Cardiac muscle cell (in vitro differentiated cells and primary cell): ENCODE measurements around the gene SLC35G6. TPM values are rescaled to one million over a fixed set of nuclear protein-coding genes. Genes with fewer than 3 reads are reported as not detected.
A peak's percentile ranks its signal among the peaks of the same experiment; 100 is the strongest.

Source experiments
- DNase-seq, 2 donors: peaks; one replicate each; pipeline versions ENCODE4 v3.0.0 to v3.0.0-alpha.2; 2010 to 2017; ENCODE audit warnings: low read depth in 1 of 2, low spot score in 1 of 2
- H3K27ac ChIP-seq: fragments of 200-600 bp; sonication (generic); 2 replicates; pipeline ENCODE4 v1.5.1; 2016
- H3K27me3 ChIP-seq: fragments of 200-600 bp; sonication (generic); 2 replicates; pipeline ENCODE4 v1.6.0; 2016; ENCODE audit warnings: control low read depth
- H3K36me3 ChIP-seq: fragments of 200-600 bp; sonication (generic); 2 replicates; pipeline ENCODE4 v1.5.1; 2016; ENCODE audit warnings: control low read depth
- H3K4me1 ChIP-seq: fragments of 200-600 bp; sonication (generic); 2 replicates; pipeline ENCODE4 v1.8.1; 2017; ENCODE audit warnings: low read depth, mild to moderate bottlenecking, mixed run types
- H3K4me3 ChIP-seq: fragments of 200-600 bp; sonication (generic); 2 replicates; pipeline ENCODE4 v1.5.1; 2016; ENCODE audit warnings: mild to moderate bottlenecking
- H3K9me3 ChIP-seq: fragments of 200-600 bp; sonication (generic); 2 replicates; pipeline ENCODE4 v1.5.1; 2017; ENCODE audit warnings: low read depth, mild to moderate bottlenecking, control low read depth
- CTCF ChIP-seq: IDR thresholded peaks from 2 replicates; pipeline ENCODE4 v1.5.1; 2012; ENCODE audit warnings: low read depth, mild to moderate bottlenecking, low read length
- polyA plus RNA-seq: library from polyadenylated mRNA; unstranded; fragments of >200 nt; fragmentation: Nextera tagmentation; extraction: Ambion mirVana; gene quantifications from 2 replicates; pipeline ENCODE4 v1.2.1, GENCODE V29; 2016
- total RNA-seq: library from RNA; depleted of rRNA; stranded (reverse); fragments of >200 nt; gene quantifications from 2 replicates; pipeline ENCODE4 v1.2.3, GENCODE V29; 2016

The SLC35G6 gene
- total and polyA plus RNA-seq, 2 experiments from 2014 or later = 1.9 TPM; not detected in 1

GRCh38 chr17:7484067-7484918 lies 3.0 kb downstream of the SLC35G6 start, which contains the start of gene POLR2A:
Gene POLR2A (plus strand): TSS chr17:7484366.
- Histone ChIP-seq H3K4me3 (peak within 1 kb of the TSS; percentile 59), H3K4me1 (peaks cover 24% of the 10 kb centered on the region), H3K27ac (peak within 1 kb of the TSS; percentile 98), H3K36me3 (no peaks in the 10 kb centered on the region), H3K9me3 (no peaks in the 10 kb centered on the region), H3K27me3 (no peaks in the 10 kb centered on the region)
- no peak for TF ChIP-seq CTCF
- DNase-seq = peak; percentile 96 to 99

DNA sequence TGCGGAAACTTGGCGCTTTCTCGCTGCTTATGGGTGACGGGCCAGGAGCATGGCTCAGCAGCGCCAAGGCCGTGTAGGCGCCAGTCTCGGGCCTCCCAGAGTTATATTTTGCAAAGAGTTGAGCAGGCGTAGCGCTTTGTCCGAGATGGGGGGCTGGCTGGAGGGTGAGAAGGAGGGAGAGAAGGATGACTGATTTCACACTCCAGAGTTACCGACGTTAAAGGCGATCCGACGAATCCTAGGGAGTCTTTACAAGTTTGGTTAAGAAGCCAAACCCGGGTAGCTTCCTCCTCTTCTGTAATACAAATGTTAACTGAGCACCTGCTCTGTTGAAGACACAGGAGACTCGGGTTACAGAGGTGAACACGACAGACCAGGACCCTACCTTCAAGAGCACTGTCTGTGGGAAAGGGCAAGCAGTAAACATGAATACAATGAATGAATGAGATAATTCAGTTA lies 3.7 kb downstream of the SLC35G6 start:
- Histone ChIP-seq H3K9me3 (no peaks in the 10 kb centered on the region), H3K4me1 (peaks cover 23% of the 10 kb centered on the region), H3K36me3 (no peaks in the 10 kb centered on the region), H3K27me3 (no peaks in the 10 kb centered on the region), H3K4me3 (peak overlapping the region; percentile 59), H3K27ac (peak overlapping the region; percentile 98)
- TF ChIP-seq CTCF = peak; percentile 27
- DNase-seq = no peak

DNA sequence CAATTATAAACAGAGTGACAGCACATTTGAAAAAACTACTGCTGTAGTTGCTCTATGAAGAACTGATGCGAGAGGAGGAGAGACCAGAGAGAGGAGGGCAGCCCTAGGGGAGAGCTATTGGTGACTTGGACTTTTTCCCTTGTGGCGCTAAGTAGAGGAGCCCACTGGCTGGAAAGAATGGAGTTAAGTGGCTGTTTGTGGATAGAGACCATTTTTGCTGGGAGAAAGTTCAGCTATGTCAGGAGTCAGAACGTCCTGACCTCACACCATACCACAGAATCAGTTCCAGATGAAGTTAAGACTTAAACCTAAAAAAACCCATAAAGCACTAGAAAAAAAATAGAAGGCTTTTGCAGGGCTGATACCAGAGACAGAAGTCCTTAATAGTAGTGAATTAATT lies 4.9 kb downstream of the SLC35G6 start:
- DNase-seq = no peak
- peaks cover 19% of the 10 kb centered on the region for H3K4me1 ChIP-seq
- peak overlapping the region; percentile 16 for H3K27ac ChIP-seq
- H3K36me3 ChIP-seq = peaks cover 2% of the 10 kb centered on the region
- TF ChIP-seq CTCF = no peak
- H3K9me3 ChIP-seq = no peaks in the 10 kb centered on the region
- H3K27me3 ChIP-seq = no peaks in the 10 kb centered on the region
- H3K4me3 ChIP-seq = peak overlapping the region; percentile 59

DNA sequence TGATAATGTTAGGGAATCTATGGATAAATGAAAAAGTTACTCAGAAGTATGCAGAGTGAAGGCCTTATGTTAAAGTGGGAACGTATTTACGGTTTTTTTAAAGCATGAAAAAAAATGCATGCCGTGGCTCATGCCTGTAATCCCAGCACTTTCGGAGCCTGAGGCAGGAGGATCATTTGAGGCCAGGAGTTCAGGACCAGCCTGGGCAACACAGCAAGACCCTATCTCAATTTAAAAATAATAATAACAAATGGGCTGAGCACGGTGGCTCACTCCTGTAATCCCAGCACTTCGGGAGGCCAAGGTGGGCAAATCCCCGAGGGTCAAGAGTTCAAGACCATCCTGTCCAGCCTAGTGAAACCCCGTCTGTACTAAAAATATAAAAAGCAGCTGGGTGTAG lies 8.9 kb downstream of the SLC35G6 start:
- Histone ChIP-seq H3K27ac (no peak overlapping the region), H3K36me3 (peaks cover 3% of the 10 kb centered on the region), H3K27me3 (no peaks in the 10 kb centered on the region), H3K4me1 (peaks cover 12% of the 10 kb centered on the region), H3K9me3 (no peaks in the 10 kb centered on the region), H3K4me3 (no peak overlapping the region)
- DNase-seq = no peak
- TF ChIP-seq CTCF = no peak

DNA sequence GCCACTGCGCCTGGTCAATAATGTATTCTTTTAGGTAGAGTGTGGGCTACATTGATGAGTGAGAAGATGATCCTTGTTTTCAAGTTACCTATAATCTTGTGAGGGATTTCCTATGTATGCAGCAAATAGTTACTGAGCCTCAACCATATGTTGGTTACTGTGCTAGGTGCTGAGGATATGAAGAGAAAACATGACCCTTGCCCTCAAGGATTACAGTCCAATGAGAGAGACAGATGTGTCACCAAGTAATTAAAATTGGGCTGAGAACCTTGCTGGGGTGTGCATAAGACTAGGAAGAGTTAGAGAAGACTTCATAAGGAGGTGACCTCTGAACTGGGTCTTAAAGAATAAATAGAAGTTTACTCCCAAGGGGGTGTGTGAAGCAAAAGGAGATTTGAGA lies 10.3 kb downstream of the SLC35G6 start:
- no peak overlapping the region for H3K27ac ChIP-seq
- no peaks in the 10 kb centered on the region for H3K9me3 ChIP-seq
- no peaks in the 10 kb centered on the region for H3K27me3 ChIP-seq
- no peak for TF ChIP-seq CTCF
- no peak overlapping the region for H3K4me3 ChIP-seq
- H3K4me1 ChIP-seq = peaks cover 3% of the 10 kb centered on the region
- peaks cover 4% of the 10 kb centered on the region for H3K36me3 ChIP-seq
- no peak for DNase-seq
